Measurements from ENCODE around the gene SLC22A4.

GRCh38 chr5:132268769-132269551 lies 25.2 kb upstream of the SLC22A4 start:
- TF ChIP-seq CTCF (IDR thresholded peaks at IDR 0.05) (no peak), EZH2 (IDR thresholded peaks at IDR 0.05) (no peak)
